GM19351 (cell line): Measurements from ENCODE around the gene PTPRD.
"Not testable (repeated sequence)": the region's sequence is repeated elsewhere in the genome, so short reads cannot be mapped to it uniquely, and the experiment has no call there.

ENCODE experiments used
- ATAC-seq: cut with Tn5 transposase; IDR thresholded peaks from one replicate; pipeline ENCODE4 v1.9.1; 2021; ENCODE audit warnings: mild to moderate bottlenecking, moderate library complexity; ENCODE audit not compliant: unreplicated experiment

Gene PTPRD

DNA sequence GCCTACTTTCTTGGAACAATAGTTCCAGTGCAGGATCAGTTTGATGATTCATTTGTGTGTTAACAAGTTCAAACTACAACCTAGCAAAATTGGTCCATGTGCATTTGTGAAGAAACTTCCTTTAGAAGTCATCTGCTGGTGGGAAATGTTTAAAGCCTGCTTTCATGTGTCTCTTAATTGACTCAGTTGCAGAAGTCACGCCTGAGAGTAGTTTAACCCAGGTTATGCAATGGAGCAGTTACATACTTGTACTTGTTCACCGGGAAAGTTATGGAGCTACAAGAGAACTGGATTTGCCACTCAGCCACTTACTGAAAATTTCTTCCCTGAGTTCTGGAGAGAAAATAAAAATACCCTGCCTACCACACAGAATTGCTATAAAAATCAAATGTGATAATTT lies 1397.8 kb downstream of the PTPRD start:
- ATAC-seq: no peak

DNA sequence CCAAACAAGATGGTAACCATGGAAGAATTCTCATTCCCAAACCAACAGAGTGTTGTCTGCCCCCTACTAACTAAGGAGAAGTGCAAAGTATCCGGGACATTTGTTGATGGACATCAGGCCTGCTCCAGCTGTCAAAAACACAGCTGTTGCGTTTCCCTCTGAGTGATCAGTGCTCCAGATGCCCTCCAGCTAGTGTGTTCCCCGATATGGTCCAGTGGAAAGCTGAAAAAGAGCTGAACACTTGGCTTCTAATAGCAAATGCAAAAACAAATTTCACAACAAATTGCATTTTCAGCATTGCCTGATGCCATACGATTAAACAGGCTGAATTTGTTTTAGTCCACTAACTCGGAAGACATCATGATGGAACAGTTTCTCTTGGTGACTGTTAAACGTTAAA lies 1398.7 kb downstream of the PTPRD start:
- no peak for ATAC-seq

DNA sequence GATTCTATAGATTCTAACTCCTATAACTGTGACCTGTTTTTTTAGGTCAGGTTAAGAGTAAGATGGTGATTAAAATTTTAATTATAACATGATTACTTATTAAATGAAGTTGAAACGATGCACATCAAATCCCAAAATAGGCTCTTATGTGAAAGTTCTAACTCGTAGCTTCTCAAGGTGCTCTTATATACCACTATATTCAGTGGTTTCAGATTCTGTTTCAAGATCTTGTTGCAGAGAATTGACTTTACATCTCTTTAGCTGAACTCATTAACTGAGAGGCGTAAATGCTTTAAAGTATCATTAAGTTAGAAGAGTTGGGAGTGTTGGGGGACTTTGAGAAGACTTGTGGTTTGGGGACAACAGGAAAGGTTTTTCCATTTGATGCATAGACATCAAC lies 1399.8 kb downstream of the PTPRD start:
- no peak for ATAC-seq

DNA sequence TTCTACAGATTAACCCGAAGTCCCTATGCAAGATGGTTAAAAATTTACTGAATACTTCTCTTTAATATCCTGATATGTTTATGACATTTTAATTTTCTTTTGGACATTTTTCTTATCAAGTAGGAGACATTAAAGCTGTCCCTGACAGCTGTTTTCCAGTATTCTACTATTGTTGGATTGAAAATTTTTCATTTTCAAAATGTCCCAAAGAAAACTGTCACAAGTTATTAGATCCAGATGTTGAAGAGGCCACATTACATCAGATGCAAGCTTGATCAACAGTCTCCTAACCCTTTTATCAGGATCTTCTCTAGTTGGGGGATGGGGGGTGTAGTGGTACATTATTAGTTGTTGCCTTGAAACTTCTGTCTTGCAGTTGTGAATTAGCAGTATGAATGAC lies 1410.5 kb downstream of the PTPRD start:
- no peak for ATAC-seq

DNA sequence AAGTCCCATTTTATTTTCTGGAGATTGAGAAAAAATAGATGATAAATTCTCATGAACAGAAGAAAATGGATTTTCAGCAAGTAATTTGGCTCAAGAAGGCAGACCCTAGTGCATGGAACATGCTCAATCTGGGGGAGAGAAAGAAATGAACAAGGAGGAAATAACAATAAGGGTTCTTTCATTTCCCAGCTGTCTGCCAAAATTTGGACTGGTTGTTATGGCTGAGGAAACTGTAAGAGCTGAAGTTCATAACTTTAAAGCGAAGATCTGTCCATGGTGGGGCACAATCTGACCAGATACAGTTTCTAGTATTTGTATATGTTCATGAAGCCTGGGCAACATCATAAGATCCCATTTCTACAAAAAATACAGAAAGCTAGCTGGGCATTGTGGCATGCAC lies 1426.7 kb downstream of the PTPRD start:
- no peak for ATAC-seq

DNA sequence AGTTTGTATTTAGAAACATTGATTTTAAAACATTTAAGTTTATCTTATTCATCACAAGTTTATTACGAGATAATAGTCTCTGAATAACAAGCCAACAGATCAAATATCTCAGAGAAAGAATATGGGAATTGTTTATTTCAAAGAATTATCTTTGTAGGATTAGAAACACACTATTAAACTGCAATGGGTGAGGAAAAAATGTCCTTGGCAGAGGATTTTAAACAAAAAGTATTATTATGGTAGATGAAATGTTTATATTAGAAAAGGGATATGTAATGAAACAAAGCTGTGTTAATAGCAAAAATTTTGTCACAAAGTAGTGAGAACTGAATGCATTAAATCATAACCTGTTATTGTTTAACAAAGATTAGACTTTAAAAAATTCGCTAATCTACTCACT lies 1430.4 kb downstream of the PTPRD start:
- no peak for ATAC-seq

DNA sequence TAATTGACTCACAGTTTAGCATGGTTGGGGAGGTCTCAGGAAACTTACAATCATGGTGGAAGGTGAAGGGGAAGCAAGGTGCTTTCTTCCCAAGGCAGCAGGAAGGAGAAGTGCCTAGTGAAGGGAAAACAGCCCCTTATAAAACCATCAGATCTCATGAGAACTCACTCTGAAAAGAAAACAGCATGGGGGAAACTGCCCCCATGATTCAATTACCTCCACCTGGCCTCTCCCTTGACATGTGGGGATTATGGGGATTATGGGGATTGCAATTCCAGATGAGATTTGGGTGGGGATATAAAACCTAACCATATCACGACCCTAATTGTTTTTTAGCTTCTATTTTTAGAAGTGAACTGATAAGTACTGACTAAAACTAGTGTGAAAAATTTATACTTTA lies 1435.7 kb downstream of the PTPRD start:
- no peak for ATAC-seq

DNA sequence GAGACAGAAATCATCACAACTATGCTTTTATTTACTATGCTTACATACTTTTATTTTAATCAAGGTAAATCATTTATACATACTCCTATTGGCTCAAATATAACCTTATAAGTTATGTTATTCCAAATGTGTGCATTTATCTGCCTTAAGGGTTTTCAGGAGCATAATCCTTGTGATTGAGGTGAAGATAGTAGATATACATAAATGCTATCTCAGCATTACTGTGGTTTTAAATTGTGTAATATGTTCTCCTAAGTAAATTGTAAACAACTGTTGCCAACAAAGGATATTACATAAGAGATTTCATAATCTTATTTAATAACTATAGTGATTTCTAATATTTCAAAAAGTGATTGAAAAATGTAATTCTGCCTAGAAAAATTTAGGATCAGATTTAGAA lies 1438.4 kb downstream of the PTPRD start:
- ATAC-seq: no peak

DNA sequence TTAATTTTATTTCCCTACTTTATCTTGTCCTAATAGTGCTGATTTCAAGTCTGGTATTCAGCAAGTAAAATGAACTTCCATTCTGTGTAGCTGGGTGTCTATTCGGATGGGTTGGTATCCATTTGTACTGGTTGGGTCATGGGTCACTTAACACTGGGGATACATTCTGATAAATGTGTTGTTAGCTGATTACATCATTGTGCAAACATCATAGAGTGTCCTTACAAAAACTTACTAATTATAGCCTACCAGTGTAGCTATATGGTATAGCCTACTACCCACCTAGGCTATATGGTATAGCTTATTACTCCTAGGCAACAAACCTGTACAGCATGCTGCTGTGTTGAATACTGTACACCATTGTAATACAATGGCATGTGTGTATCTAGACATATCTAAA lies 1439.5 kb downstream of the PTPRD start:
- ATAC-seq: no peak

DNA sequence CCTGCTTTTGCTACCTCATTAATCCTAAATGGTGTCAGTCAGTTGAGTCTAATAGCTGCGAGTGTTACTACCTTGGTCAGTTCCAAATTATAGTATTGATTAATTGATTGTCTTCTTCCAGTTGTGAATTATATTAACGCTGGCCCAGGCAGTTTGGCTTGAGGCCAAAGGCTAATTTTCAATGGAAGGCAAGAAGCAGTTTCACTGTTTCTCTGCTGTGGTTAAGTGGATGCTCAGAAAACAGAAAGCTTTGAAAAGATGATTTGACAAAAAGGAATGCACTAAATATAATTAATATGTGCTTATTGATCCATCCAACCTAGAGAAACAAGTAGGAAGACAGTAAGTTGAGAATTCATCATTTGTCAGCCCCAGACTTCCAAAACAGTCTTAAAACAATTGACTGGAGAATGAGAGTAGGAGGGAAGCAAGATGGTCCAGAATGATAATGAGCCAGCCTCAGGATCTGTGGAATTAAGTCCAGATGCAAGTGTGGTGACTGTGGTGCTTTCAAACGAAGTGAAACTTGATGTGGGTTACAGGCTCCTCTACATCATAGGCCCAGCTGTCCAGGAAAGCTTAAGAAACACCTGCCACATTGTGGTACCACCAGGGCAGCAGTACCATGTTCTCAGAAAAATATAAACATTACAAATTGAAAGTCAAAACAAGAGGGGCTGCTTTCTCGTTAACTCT lies 1442.2 kb downstream of the PTPRD start:
- no peak for ATAC-seq

DNA sequence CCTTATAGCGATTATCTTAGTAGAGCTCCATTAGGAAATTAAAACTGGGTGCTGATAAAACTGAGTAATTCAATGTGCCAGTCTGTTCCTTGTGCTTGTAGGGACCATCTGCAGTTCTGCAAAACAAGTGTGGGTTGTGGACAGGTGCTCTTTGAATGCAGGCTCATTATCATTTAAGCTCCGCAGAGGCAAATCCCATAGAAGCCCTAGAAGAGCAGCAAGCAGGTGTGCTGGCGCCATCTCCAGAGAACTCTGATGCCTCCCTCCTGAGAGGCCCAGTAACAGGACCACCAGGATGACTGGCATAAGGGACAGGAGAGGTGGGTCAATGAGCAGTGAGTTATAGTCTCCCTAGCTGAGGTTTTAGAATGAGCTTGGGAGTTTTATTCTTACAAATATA lies 1470.8 kb downstream of the PTPRD start:
- ATAC-seq: no peak

DNA sequence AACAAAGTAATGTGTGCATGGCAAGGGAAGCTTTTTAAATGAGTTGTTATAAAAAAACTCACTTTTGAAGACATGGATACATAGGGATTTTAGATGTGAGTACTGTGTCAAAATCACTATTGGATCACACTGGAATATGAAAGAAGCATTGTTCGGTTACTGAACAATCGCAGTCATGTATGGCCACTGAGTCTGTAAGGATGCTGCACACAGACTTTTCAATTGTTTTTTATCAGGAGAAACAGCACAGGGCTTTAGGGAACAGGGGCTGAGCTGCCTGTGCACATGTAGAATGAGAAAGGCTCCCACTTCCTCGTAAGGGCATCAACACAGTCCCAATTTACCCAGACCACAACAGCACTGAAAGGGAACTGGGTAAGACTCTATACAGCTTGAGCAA lies 1479.3 kb downstream of the PTPRD start:
- ATAC-seq: no peak

DNA sequence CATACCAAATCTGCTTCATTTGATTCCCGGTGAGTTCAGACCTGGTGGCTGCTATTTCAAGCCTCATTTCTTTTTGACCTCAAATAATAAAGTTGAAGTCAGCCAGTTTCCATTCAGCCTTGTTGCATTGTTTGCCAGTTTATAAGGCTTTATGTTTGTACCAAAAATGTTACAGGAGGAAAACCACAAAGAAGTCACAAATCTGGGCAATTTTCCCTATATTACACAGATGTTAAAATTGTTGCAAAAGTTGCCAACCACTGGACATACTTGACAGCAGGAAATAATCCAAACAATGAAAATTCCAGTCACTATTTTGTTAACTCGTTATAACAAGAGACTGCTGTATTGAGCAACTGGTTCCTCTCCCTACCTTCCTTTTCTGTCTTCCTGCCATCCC lies 1488.2 kb downstream of the PTPRD start:
- ATAC-seq: no peak

DNA sequence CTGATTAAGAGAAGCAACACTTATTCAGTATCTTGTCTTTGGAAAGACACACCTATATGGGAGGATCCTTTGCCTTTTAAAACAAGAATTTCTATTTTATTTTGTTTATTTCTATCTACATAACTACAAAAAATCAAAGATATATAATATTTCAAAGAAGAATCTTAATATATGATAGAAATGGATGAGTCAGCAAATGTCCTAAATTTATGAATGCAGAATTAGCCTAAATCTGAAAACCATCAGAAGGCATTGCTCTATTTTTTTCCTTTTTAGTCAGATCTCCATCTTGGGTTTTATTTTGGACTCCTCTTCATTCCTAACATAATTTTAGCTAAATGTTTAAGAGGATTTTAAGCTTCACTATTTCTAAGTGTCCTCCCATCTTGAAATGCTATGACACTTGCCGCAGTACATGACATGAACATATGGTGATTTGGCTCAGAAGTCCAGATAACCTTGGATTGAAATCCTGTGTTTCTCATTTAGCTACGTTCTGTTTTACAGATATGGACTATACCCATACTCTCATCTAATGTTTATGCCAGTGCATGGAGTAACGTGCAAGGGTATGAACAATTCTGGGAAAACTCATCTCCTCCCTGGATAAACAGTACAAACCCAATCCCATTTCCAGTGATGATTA lies 1490.4 kb downstream of the PTPRD start:
- no peak for ATAC-seq

DNA sequence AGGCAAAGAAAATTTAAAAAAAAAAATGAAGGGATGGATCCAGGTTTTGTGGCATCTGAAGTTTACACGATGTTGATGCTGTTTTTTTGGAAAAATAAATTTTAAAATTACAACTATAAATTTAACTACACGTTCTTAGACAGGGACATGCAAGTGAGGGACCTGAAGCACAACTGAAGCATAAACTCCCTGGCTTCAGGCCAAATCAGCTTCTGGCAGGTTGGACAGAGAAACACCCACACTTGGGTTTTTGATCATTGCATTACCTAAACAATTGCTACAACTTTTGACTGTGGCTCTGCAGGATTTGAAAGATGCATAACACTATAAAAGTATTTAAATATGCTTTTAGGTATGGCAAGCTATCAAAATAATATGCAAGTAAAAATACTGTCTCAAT lies 1494.9 kb downstream of the PTPRD start:
- ATAC-seq: no peak

DNA sequence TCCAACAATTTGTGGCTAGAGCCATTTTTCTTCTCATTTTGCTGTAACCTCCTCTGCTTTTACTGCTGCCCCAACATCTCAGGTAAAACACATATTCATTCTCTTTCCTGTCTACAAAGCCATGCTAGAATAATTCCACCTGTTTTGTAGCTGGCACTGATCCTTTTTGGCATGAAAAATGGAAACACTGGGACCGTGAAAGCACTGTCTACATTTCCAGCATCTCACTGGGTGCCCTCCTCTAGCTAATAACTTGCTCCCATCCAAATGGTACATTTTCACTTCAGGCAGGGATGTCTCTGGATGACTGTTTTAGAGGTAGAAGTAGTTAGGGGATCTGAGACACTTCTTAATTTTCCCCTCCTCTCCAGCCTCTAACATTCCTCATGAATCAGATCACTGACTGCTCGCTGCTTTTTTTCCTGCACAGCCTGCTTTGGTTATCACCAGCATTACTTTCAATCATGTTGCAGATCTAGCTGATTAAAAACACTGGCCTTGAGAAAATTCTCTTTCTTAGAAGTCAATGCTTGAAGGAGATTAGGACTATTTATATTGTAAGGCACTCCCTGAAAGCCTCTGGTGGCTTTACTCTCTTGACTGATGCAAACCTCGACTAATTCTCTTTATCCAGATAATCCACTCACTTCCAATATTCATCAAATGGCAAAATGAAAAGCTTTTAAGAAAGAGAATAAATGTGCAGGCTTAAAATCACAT lies 1500.6 kb downstream of the PTPRD start:
- ATAC-seq: no peak

DNA sequence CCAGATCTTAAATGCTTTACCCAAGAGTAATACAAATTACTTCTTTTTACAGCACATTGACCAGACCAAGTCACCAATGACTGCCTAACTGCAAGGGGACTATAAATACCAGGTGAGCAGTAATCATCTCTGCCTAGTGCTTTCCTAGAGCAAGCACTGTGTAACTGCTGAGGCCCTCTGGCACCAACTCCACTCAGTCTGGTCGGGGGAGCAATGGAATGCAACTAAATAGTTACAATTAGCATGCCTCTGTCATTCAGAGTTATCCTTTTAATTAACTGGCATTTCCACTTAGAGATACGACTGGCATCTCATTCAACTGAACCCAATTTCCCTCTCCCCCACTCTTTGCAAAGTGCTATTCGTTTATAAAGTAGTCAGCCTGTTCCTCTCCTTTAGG lies 1504.2 kb downstream of the PTPRD start:
- no peak for ATAC-seq

DNA sequence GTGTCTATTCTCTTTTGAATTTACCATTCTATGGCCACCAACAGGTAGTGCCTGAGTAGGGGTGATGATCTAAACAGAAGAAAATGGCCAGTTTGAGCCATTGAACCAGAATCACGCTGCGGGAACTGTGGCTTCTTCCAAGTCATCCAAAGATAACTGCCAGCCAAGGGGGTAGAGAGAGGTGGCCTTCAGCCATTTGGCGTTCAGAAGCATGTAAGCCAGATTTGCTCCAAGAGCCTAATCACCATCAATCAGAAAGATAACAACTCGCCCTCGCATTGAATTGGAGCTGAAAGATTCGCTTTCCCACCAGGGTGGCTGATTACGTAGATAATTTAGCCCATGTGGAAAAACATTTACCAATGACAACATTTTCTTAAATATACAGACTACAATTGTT lies 1510.5 kb downstream of the PTPRD start:
- ATAC-seq: no peak

DNA sequence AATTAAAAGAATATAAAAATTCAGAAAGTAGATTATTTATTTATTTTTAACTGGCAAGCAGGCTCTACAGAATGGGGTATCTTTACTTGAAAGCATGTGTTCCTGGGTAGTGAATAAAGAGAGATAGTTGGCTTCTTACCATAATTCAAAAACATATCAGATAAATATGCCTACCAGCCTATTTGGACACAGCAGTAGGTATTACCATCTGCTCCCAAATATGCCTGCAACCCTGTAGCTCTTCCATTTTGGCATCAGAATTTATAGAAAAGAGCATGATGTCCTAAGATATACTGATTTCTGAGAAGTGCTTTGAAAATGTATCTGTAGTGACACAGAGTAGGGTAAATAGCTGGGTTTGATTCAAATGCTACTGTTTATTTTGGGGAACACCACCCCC lies 1512.7 kb downstream of the PTPRD start:
- ATAC-seq: no peak

DNA sequence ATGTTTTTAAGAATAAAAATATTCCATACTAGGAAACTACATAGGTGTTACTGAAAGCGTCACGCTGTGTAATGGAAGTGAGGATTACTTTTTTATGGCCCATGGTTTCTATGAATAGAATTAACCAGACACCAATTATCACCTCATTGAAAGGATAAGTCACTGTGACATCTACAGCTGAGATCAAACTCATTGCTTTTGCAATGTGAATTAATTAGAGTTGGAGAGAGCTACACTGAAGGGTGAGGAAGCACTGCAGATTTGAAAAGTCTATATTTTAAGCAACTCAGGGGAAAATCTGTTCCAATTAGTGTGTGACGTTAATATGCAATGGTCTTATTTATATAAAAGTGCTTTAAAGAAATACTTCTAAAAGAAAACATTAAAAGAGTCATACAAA lies 1513.2 kb downstream of the PTPRD start:
- ATAC-seq: no peak

DNA sequence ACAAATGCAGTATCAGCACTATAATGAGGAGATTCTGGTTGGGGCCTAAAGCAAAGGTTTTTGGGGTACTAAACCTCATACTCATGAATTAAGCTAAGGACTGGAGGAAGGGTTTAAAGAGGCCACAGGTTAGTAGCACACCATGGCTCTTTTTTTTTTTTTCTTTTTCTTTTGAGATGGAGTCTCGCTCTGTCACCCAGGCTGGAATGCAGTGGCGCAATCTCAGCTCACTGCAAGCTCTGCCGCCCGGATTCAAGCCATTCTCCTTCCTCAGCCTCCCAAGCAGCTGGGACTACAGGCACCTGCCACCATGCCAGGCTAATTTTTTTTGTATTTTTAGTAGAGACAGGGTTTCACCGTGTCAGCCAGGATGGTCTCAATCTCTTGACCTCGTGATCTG lies 1515.5 kb downstream of the PTPRD start:
- not testable (repeated sequence) for ATAC-seq

DNA sequence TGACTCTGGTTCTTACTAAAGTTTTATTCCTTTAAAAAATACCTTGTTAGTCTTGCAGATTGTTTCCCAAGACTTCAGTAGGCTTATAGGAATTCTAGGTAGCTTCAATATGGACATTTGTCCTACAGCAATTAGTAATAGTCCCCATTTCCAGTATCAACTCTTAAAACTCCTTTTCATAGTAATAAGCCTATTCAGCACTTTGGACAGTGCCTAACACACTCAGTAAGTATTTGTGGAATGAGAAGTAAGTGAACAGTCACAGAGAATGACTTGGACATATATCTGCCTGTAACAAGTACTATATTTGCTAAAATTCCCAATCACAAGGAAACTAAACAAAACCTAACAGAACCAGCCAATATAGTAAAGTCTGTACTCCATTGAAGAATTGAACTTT lies 1521.4 kb downstream of the PTPRD start:
- ATAC-seq: no peak
